H9 (cell line): ENCODE data around the gene RPL23. TPM values are rescaled to one million over a fixed set of nuclear protein-coding genes. Genes with fewer than 3 reads are reported as not detected.
A peak's percentile ranks its signal among the peaks of the same experiment; 100 is the strongest.

Experiments
- DNase-seq: peaks from one replicate; pipeline ENCODE4 v3.0.0-alpha.2; 2017
- H2AFZ ChIP-seq: one replicate; pipeline ENCODE4 v1.6.1; 2013; ENCODE audit warnings: mild to moderate bottlenecking, low read length, control low read depth, moderate library complexity
- H2AK5ac ChIP-seq: 2 replicates; pipeline ENCODE4 v1.6.1; 2013; ENCODE audit warnings: low read length, control low read depth, mixed read lengths; ENCODE audit not compliant: insufficient read length
- H2BK120ac ChIP-seq: one replicate; pipeline ENCODE4 v1.6.1; 2013; ENCODE audit warnings: low read depth, mild to moderate bottlenecking, low read length, control low read depth, inconsistent platforms; ENCODE audit not compliant: poor library complexity, severe bottlenecking
- H2BK12ac ChIP-seq: 2 replicates; pipeline ENCODE4 v1.6.1; 2013; ENCODE audit warnings: low read length, control low read depth, mixed read lengths, low read depth; ENCODE audit not compliant: insufficient read length
- H2BK15ac ChIP-seq: 2 replicates; pipeline ENCODE4 v1.6.1; 2013; ENCODE audit warnings: low read depth, low read length, control low read depth
- H2BK20ac ChIP-seq: one replicate; pipeline ENCODE4 v1.6.1; 2013; ENCODE audit warnings: low read depth, mild to moderate bottlenecking, low read length, control low read depth, inconsistent platforms; ENCODE audit not compliant: poor library complexity, severe bottlenecking
- H2BK5ac ChIP-seq: 2 replicates; pipeline ENCODE4 v1.6.1; 2013; ENCODE audit warnings: low read length, control low read depth, mixed read lengths; ENCODE audit not compliant: insufficient read length
- H3K14ac ChIP-seq: 2 replicates; pipeline ENCODE4 v1.6.1; 2013; ENCODE audit warnings: low read length, control low read depth; ENCODE audit not compliant: insufficient read depth
- H3K18ac ChIP-seq: 2 replicates; pipeline ENCODE4 v1.6.1; 2013; ENCODE audit warnings: low read depth, mild to moderate bottlenecking, mixed read lengths, low read length, control low read depth; ENCODE audit not compliant: insufficient read length
- H3K23ac ChIP-seq: 2 replicates; pipeline ENCODE4 v1.6.1; 2013; ENCODE audit warnings: low read length, control low read depth, mixed read lengths, low read depth; ENCODE audit not compliant: insufficient read length
- H3K23me2 ChIP-seq: 2 replicates; pipeline ENCODE4 v1.6.1; 2013; ENCODE audit warnings: low read depth, mild to moderate bottlenecking, mixed read lengths, low read length, control low read depth; ENCODE audit not compliant: insufficient read length, poor library complexity, severe bottlenecking
- H3K27ac ChIP-seq: 2 replicates; pipeline ENCODE4 v1.5.1; 2013; ENCODE audit warnings: low read length, control low read depth, mixed read lengths, low read depth; ENCODE audit not compliant: insufficient read length
- H3K27me3 ChIP-seq: 2 replicates; pipeline ENCODE4 v1.6.1; 2013; ENCODE audit warnings: low read length, control low read depth, inconsistent platforms; ENCODE audit not compliant: insufficient read depth
- H3K4ac ChIP-seq: 2 replicates; pipeline ENCODE4 v1.6.1; 2013; ENCODE audit warnings: low read depth, mild to moderate bottlenecking, control low read depth, inconsistent platforms, low read length, moderate library complexity
- H3K4me1 ChIP-seq: 2 replicates; pipeline ENCODE4 v1.6.1; 2013; ENCODE audit warnings: low read length, control low read depth, inconsistent platforms; ENCODE audit not compliant: insufficient read depth
- H3K4me2 ChIP-seq: 2 replicates; pipeline ENCODE4 v1.6.1; 2013; ENCODE audit warnings: low read length, control low read depth, mixed read lengths; ENCODE audit not compliant: insufficient read length, insufficient read depth
- H3K56ac ChIP-seq: 2 replicates; pipeline ENCODE4 v1.6.1; 2013; ENCODE audit warnings: low read depth, mild to moderate bottlenecking, mixed read lengths, low read length, control low read depth; ENCODE audit not compliant: insufficient read length
- H3K79me1 ChIP-seq: 2 replicates; pipeline ENCODE4 v1.6.1; 2013; ENCODE audit warnings: low read depth, mild to moderate bottlenecking, moderate library complexity, low read length, control low read depth, inconsistent platforms; ENCODE audit not compliant: insufficient read depth, poor library complexity, severe bottlenecking
- H3K79me2 ChIP-seq: 2 replicates; pipeline ENCODE4 v1.6.1; 2013; ENCODE audit warnings: low read length, control low read depth, inconsistent platforms; ENCODE audit not compliant: insufficient read depth
- H3K9ac ChIP-seq: 2 replicates; pipeline ENCODE4 v1.6.1; 2013; ENCODE audit warnings: low read length, control low read depth, mixed read lengths; ENCODE audit not compliant: insufficient read length; ENCODE audit errors: extremely low read depth
- H3K9me3 ChIP-seq: one replicate; pipeline ENCODE4 v1.6.1; 2013; ENCODE audit warnings: low read depth, low read length, inconsistent platforms; ENCODE audit not compliant: control insufficient read depth
- H3T11ph ChIP-seq: one replicate; pipeline ENCODE4 v1.6.1; 2013; ENCODE audit warnings: mild to moderate bottlenecking, low read length, control low read depth, inconsistent platforms
- H4K20me1 ChIP-seq: one replicate; pipeline ENCODE4 v1.6.1; 2013; ENCODE audit not compliant: control insufficient read depth, insufficient read length, insufficient read depth
- H4K5ac ChIP-seq: 2 replicates; pipeline ENCODE4 v1.6.1; 2013; ENCODE audit warnings: low read depth, mild to moderate bottlenecking, mixed read lengths, low read length, control low read depth; ENCODE audit not compliant: insufficient read length
- H4K8ac ChIP-seq: replicated peaks from 2 replicates; pipeline ENCODE4 v1.6.1; 2013; ENCODE audit warnings: low read length, control low read depth, mixed read lengths, low read depth; ENCODE audit not compliant: insufficient read length
- H4K91ac ChIP-seq: 2 replicates; pipeline ENCODE4 v1.6.1; 2013; ENCODE audit warnings: low read depth, mild to moderate bottlenecking, moderate library complexity, mixed read lengths, low read length, control low read depth; ENCODE audit not compliant: insufficient read length
- H3K27ac Mint-ChIP-seq, 3 experiments: 2 replicates in 2 of 3; 3 replicates in 1 of 3; pipeline ENCODE4 v1.8.0; 2020 to 2021; ENCODE audit warnings: mixed read lengths in 3 of 3, mild to moderate bottlenecking in 1 of 3, moderate library complexity in 1 of 3
- H3K27me3 Mint-ChIP-seq: 2 replicates; pipeline ENCODE4 v1.8.0; 2021; ENCODE audit warnings: low read depth, mild to moderate bottlenecking, moderate library complexity, mixed read lengths
- H3K36me3 Mint-ChIP-seq, 3 experiments: 2 replicates in 2 of 3; 3 replicates in 1 of 3; pipeline ENCODE4 v1.8.0; 2020 to 2021; ENCODE audit warnings: low read depth in 3 of 3, mixed read lengths in 3 of 3; ENCODE audit not compliant: insufficient read depth in 1 of 3
- H3K4me1 Mint-ChIP-seq, 2 experiments: 2 replicates each; pipeline ENCODE4 v1.8.0; 2020; ENCODE audit warnings: mixed read lengths in 2 of 2
- H3K4me3 Mint-ChIP-seq, 2 experiments: 2 replicates in 1 of 2; 3 replicates in 1 of 2; pipeline ENCODE4 v1.8.0; 2020 to 2021; ENCODE audit warnings: mild to moderate bottlenecking in 2 of 2, mixed read lengths in 2 of 2, moderate library complexity in 1 of 2
- H3K9me3 Mint-ChIP-seq, 2 experiments: 2 replicates in 1 of 2; 3 replicates in 1 of 2; pipeline ENCODE4 v1.8.0; 2020; ENCODE audit warnings: mild to moderate bottlenecking in 2 of 2, mixed read lengths in 2 of 2, moderate library complexity in 1 of 2
- WGBS: extraction: QIAGEN DNeasy Blood & Tissue Kit; methylation state at CpG from one replicate; pipeline ENCODE4 v1.1.7; 2013; ENCODE audit warnings: missing lambda C conversion rate, low lambda C conversion rate, mixed read lengths; ENCODE audit not compliant: insufficient read length; ENCODE audit errors: extremely low coverage; 5-methylcytosine and 5-hydroxymethylcytosine counted together
- total RNA-seq: library from RNA; stranded (reverse); gene quantifications from 2 replicates; pipeline ENCODE4 v1.2.1, GENCODE V29; 2021
- TF ChIP-seq, protein P1 (sequence below): fragments of 200-600 bp; sonication (generic); conservative IDR thresholded peaks from 3 replicates; pipeline ENCODE4 v1.8.0; 2021; ENCODE audit warnings: antibody characterized with exemption, mild to moderate bottlenecking

The RPL23 gene
- total RNA-seq, 1 experiment from 2014 or later, result 2,084 TPM

DNA sequence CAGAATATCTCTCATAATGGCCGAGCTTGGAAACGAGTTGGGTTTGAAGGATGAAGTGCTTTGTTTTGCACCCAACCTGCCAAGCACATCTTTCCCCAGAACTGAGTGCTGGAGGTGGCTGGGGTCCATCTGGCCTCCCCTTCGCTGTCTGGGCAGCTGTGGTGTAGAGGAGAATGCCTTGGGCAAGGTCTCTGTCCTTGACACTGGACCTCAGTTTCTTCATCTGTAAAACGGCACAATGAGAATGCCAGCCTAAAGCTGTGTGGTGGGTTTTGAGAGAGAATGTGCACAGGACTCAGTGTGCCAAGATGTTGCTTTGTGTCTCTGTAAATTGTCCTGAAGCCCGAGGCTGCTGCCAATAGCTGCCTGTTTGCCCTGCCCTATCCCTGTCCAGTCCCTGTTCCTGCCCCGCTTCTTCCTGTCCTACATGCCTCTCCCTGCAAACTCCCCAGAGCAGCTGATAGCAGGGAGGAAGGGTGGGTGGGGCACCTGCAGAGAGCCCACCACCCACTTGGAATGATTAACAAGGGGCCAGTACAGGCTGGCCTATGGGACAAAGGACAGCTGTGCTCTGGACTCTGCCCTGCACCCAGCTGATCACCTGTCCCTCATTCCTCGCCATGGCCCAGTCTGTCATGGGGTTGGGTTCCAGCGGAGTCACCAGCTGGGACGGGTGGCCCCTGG is 31.7 kb upstream of the RPL23 start:
- Mint-ChIP-seq H3K4me1 (peaks cover 54 to 73% of the 10 kb centered on the region in 2 experiments), H3K27ac (peak overlapping the region; percentile 5 to 70 (median 66); a peak in 6 of 7 replicates), H3K36me3 (peaks cover 6 to 53% (median 30%) of the 10 kb centered on the region in 3 experiments; a peak in 5 of 7 replicates), H3K4me3 (peak overlapping the region in 1 of 2 experiments; percentile 41; a peak in 1 of 5 replicates), H3K27me3 (no peaks in the 10 kb centered on the region), H3K9me3 (no peaks in the 10 kb centered on the region)
- Histone ChIP-seq H2AK5ac (no peak overlapping the region), H3K18ac (no peak overlapping the region), H3K27me3 (no peaks in the 10 kb centered on the region), H3K79me1 (peaks cover 3% of the 10 kb centered on the region), H3K27ac (no peak overlapping the region), H3K56ac (no peak overlapping the region), H4K91ac (no peak overlapping the region), H3K4ac (no peak overlapping the region), H3K23me2 (no peaks in the 10 kb centered on the region), H3K79me2 (peaks cover 4% of the 10 kb centered on the region; the same call in 1 of the 2 replicates), H3K23ac (no peak overlapping the region), H2BK20ac (no peak overlapping the region), H2AFZ (no peak overlapping the region), H2BK5ac (no peak overlapping the region), H4K5ac (no peak overlapping the region), H2BK12ac (no peak overlapping the region), H3K4me2 (no peak overlapping the region), H3T11ph (no peak overlapping the region), H3K14ac (no peak overlapping the region), H3K9ac (no peak overlapping the region), H3K4me1 (peaks cover 6% of the 10 kb centered on the region; the same call in 1 of the 2 replicates), H3K9me3 (no peaks in the 10 kb centered on the region), H2BK120ac (no peak overlapping the region), H4K20me1 (no peaks in the 10 kb centered on the region), H4K8ac (no peak overlapping the region), H2BK15ac (no peak overlapping the region)
- no CpG with 5 or more reads among the region's 9 CpGs for WGBS
- DNase-seq, result peak; percentile 31
- TF ChIP-seq, protein P1, sequence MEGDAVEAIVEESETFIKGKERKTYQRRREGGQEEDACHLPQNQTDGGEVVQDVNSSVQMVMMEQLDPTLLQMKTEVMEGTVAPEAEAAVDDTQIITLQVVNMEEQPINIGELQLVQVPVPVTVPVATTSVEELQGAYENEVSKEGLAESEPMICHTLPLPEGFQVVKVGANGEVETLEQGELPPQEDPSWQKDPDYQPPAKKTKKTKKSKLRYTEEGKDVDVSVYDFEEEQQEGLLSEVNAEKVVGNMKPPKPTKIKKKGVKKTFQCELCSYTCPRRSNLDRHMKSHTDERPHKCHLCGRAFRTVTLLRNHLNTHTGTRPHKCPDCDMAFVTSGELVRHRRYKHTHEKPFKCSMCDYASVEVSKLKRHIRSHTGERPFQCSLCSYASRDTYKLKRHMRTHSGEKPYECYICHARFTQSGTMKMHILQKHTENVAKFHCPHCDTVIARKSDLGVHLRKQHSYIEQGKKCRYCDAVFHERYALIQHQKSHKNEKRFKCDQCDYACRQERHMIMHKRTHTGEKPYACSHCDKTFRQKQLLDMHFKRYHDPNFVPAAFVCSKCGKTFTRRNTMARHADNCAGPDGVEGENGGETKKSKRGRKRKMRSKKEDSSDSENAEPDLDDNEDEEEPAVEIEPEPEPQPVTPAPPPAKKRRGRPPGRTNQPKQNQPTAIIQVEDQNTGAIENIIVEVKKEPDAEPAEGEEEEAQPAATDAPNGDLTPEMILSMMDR, result no peak
